HG02610 (cell line): ENCODE measurements around the gene SLC5A12.

ENCODE experiments used
- ATAC-seq: cut with Tn5 transposase; IDR thresholded peaks from one replicate; pipeline ENCODE4 v1.9.1; 2021; ENCODE audit warnings: mild to moderate bottlenecking, moderate library complexity; ENCODE audit not compliant: unreplicated experiment

SLC5A12 gene

GRCh38 chr11:26726960-26727359 is 5.1 kb upstream of the SLC5A12 start:
- ATAC-seq: no peak

- no peak for ATAC-seq
Observed at GRCh38 chr11:26719998-26720397, 1.9 kb downstream of the SLC5A12 start.

GRCh38 chr11:26719289-26719973 is 2.4 kb downstream of the SLC5A12 start:
- no peak for ATAC-seq

DNA sequence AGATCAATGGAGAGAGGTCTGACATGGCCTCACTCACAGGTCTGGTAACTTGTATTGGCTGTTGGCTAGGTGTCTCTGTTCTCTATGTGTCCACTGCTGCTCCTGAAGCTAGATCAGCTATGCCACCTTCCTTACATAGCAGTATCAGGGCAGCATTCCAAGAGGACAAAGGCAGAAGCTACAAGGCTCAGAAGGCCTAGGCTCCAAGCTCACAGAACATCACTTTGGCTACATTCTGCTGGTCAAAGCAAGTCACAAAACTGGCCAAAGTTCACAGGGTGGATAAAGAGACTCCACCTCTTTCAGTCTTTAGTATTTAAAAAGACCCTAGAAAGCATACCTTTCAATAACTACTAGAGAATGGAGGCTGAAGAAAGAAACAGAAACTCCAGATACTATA is 4.1 kb downstream of the SLC5A12 start:
- ATAC-seq: no peak

DNA sequence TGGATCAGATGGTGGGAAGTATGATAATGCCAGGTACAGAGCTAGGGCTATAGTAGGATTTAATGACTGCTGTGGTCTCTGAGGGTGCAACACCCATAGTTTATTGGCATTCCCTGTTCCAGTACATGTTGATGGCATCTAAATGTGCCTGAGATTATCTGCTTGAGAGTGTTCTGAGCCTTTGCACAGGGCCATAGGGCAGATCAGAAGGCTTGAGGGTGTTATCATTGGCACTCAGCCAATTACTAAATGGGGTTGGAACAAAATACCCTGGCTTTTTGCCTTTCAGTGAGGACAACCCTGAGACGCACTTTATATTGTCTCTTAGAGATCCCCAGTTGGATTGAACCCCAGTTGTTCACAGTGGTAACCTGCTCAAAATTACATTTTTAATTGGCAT is 6.7 kb downstream of the SLC5A12 start:
- no peak for ATAC-seq

- ATAC-seq: no peak
Observed at GRCh38 chr11:26712497-26712896, 9.4 kb downstream of the SLC5A12 start.

DNA sequence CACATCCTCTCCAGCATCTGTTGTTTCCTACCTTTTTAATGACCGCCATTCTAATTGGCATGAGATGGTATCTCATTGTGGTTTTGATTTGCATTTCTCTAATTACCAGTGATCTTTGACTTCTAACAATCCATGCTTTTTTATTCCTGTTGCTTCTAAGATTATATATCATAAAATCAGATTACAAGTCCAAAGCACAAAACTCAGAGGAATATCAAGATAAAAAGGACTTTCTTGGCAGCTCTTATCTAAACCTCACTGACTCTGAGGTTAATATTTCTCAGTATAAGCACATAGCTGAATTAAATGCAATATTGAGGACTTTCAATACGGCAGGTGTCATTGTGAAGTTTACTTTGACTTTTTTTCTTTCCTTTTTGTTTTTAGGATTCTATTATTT is 11.4 kb downstream of the SLC5A12 start:
- no peak for ATAC-seq

DNA sequence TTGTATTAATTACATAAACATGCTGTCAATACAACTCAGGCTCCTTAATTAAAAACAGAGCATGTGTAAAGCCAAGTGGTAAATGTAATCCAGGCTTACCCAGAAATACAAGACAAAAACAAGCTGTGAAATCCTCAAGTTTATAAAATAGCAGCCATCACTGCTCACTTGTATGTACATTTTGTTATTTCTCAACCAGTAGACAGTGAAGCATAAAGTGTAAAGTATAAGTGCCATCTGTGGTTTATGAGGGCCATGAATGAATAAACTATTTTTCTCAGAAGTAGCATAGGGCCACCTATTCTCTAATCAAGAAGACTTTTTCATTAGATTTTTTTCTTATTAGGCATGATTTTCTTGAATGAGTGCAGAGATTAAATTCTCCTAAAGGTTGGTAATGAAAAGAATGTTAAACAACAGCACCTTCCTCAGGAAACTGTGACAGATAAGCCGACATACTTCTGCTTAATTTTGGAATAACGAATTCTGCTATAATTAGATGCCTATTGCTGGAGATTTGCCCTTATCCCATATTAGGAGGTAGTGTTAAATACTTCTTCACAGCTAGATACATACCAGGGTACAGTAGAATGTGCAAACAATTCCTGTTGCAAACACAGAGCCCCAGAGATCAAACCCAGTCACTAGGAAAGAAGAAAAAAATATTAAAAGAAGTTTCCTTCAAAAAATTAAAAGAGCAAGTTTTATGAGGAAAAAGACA is 13.0 kb downstream of the SLC5A12 start:
- no peak for ATAC-seq

DNA sequence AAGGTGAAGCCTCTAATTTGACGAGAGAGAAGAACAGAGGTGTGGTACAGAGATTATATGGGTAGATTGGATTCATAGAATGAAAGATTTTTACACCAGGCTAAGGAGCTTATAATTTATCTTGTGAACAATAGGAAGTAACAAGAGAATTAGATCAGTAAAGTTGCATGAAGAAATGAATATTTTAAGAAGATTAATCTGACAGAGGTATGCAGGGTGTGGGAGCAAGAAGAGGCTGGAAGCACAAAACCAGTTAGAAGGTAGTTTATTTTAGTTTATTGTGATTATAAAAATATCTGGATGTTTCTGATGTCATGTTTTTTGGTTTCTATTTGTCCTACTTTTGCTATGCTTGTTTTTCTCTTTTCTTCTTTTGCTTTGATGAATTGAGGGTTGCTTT is 15.7 kb downstream of the SLC5A12 start:
- ATAC-seq: no peak

DNA sequence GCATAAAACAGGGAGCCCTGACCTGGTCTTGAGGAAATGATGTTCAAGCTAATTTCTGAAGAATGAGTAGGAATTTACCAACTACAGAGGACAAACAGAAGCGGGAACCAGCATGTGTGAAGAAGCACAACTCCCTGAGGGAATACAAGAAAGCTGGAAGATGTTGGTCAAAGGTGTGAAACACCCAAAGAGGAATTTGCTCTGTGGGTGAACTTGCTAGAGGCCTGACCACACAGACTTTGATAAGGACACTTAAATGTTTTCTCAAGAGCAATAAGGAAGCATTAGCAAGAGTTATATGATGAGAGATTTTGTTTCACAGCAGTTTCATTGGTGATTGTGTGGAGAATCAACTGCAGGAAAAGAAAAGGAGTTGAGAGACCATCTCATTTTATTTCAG is 17.6 kb downstream of the SLC5A12 start:
- no peak for ATAC-seq

- no peak for ATAC-seq
Observed at GRCh38 chr11:26703411-26704191, 18.3 kb downstream of the SLC5A12 start.

DNA sequence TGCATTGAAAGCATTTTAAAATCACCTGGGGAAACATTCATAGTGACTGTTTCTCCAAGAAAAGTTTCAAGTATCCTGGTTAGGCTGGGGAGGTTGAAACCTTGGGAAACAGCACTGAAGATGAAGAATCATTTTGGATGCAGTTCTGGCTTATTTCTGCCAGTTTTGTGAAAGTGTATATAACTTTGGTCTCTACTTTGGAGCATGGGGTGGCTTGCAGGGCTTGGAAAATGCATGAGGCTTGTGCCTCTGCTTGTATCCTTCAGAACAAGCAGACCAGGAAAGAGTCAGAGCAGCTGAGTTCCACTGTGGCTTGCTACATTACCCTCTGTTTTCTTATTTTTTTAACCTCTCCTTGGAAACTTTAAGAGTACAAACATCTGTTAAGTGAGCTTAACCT is 19.5 kb downstream of the SLC5A12 start:
- ATAC-seq: no peak

DNA sequence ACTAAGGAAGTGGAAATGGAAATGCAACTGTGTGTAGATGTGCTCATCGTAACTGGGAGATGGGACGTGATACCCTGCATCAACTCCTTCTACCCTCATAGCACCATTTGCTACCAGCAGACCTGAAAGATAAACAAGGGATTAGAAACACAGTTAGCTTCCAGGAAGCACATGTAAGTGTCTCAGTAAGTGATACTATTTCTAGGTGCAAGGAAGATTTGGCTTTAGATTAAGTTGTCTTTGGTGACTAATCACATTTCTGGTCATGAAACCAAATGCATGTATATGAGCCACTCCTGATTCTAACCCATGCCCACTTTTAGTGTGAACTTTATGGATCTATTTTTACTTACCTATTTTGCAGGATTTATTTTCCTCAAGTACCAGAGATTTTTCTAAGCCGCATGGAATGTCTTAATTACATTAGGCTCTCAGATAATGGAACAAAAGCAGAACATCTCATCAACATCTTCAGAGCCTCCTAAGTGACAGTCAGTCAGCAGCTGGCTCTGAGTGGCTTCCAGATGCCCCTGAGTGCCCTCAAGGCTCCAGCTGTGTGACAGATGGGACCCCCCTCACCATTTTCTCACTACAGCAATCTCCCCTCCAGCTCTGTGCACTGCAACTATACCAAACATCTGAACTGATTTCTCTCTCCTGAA is 21.2 kb downstream of the SLC5A12 start:
- no peak for ATAC-seq

DNA sequence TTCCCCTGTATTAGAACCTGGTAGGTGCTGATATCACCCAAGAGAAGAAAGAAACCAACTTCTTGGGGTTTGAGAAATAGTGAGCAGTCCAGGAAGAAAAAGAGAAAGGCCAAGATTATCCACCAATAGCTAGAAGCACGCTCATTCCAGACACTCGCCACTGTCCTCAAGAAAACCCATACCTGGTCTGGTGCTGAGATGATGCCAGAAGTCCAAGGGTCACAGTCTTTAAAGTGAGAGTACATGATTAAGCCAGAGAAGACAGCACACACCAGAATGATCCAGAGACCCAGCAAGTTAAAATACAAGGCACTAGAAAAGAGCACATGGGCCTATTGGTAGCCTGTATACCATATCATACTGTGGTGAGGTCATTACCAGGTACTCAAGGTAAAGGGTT is 23.6 kb downstream of the SLC5A12 start:
- ATAC-seq: no peak

GRCh38 chr11:26696330-26696729 is 25.5 kb downstream of the SLC5A12 start:
- ATAC-seq: no peak

GRCh38 chr11:26688701-26689100 is 33.2 kb downstream of the SLC5A12 start:
- ATAC-seq: no peak

DNA sequence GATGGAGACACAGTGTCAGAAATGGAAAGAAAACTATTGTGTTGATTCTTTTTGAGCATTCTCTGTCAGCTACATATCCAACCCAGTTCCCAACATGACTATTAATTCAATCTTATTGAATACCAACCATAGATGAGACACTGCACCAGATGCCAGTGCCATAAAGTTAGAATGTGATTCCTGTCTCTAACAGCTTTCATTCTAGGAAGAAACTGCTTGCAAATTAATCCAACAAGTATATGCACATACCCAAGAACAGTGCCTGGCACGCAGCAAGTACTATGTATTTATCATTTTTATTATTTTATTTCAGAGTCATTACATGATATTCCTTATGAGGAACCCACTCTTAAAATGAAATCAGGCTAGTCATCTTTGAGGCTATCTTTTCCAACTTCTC is 34.5 kb downstream of the SLC5A12 start:
- ATAC-seq: no peak

GRCh38 chr11:26677566-26677965 is 44.3 kb downstream of the SLC5A12 start:
- ATAC-seq: no peak

- ATAC-seq: no peak
Observed at GRCh38 chr11:26676641-26677040, 45.2 kb downstream of the SLC5A12 start.

- no peak for ATAC-seq
Observed at GRCh38 chr11:26675233-26675928, 46.5 kb downstream of the SLC5A12 start.

- ATAC-seq: no peak
Observed at GRCh38 chr11:26665946-26666345, 55.9 kb downstream of the SLC5A12 start.
